ENCODE measurements around the gene MGAT3.
"Not testable (repeated sequence)": the region's sequence is repeated elsewhere in the genome, so short reads cannot be mapped to it uniquely, and the experiment has no call there.

The MGAT3 gene

GRCh38 chr22:39514373-39514973 lies 57.7 kb downstream of the MGAT3 start:
- no peak for DNase-seq (ENCODE audit: low spot score)

- DNase-seq (ENCODE audit: low spot score): no peak
Measured at GRCh38 chr22:39515266-39516050, 58.6 kb downstream of the MGAT3 start.

GRCh38 chr22:39517470-39517869 lies 60.7 kb downstream of the MGAT3 start:
- DNase-seq (ENCODE audit: low spot score): no peak

GRCh38 chr22:39518144-39518786 lies 61.5 kb downstream of the MGAT3 start:
- no peak for DNase-seq (ENCODE audit: low spot score)

- DNase-seq (ENCODE audit: low spot score): no peak
Measured at GRCh38 chr22:39518996-39519680, 62.3 kb downstream of the MGAT3 start.

GRCh38 chr22:39519681-39520225 lies 62.9 kb downstream of the MGAT3 start:
- peak; percentile 97 for DNase-seq (ENCODE audit: low spot score)

GRCh38 chr22:39520226-39521105 lies 63.7 kb downstream of the MGAT3 start, which contains the start of gene ATF4:
Gene ATF4, plus strand, starts transcription at chr22:39520562. Its CDS starts 884 bp downstream, at chr22:39521446.
- peak; percentile 83 for DNase-seq (ENCODE audit: low spot score)

GRCh38 chr22:39521106-39521885 lies 64.5 kb downstream of the MGAT3 start:
- not testable (repeated sequence) for DNase-seq (ENCODE audit: low spot score)

- DNase-seq (ENCODE audit: low spot score): not testable (repeated sequence)
Measured at GRCh38 chr22:39522091-39522490, 65.3 kb downstream of the MGAT3 start.

GRCh38 chr22:39522567-39523300 lies 65.9 kb downstream of the MGAT3 start:
- DNase-seq (ENCODE audit: low spot score): no peak

- DNase-seq (ENCODE audit: low spot score): no peak
Measured at GRCh38 chr22:39524089-39524752, 67.4 kb downstream of the MGAT3 start.

GRCh38 chr22:39524753-39525657 lies 68.2 kb downstream of the MGAT3 start:
- no peak for DNase-seq (ENCODE audit: low spot score)

GRCh38 chr22:39525658-39525975 lies 68.8 kb downstream of the MGAT3 start:
- no peak for DNase-seq (ENCODE audit: low spot score)

GRCh38 chr22:39526736-39527171 lies 69.9 kb downstream of the MGAT3 start:
- DNase-seq (ENCODE audit: low spot score): peak; percentile 31

GRCh38 chr22:39527481-39527961 lies 70.7 kb downstream of the MGAT3 start:
- DNase-seq (ENCODE audit: low spot score): no peak

- no peak for DNase-seq (ENCODE audit: low spot score)
Measured at GRCh38 chr22:39528080-39528661, 71.4 kb downstream of the MGAT3 start.

- peak; percentile 91 for DNase-seq (ENCODE audit: low spot score)
Measured at GRCh38 chr22:39528681-39529486, 72.1 kb downstream of the MGAT3 start.

Measured in CD4-positive, alpha-beta T cell treated with Interleukin-6 at 100 ng/mL for 8 hours (primary cell).